HepG2 (cell line): ENCODE data around the gene GLRX2. TPM values are rescaled to one million over a fixed set of nuclear protein-coding genes. Genes with fewer than 3 reads are reported as not detected.
A peak's percentile ranks its signal among the peaks of the same experiment; 100 is the strongest.

Experiments
- ATF4 ChIP-seq, 2 experiments: fragments of 450-650 bp in 1 of 2; sonication (generic) in 1 of 2; formaldehyde crosslinking; IDR thresholded peaks; 2 replicates each; pipeline versions ENCODE4 v1.5.0 to v1.8.0; 2020 to 2022; ENCODE audit warnings: mild to moderate bottlenecking in 1 of 2, missing genetic modification reagents in 1 of 2
- HMG20B ChIP-seq: conservative IDR thresholded peaks from 2 replicates; pipeline ENCODE4 v1.6.1; 2016; ENCODE audit warnings: missing genetic modification reagents, missing compliant biosample characterization
- MAZ ChIP-seq, 2 experiments: sonication (generic) in 1 of 2; formaldehyde crosslinking in 1 of 2; IDR thresholded peaks; 2 replicates each; pipeline versions ENCODE4 v1.5.0 to v1.6.1; 2012 to 2020; ENCODE audit warnings: low read depth in 2 of 2, mild to moderate bottlenecking in 2 of 2, borderline replicate concordance in 1 of 2, improper control_type of control experiment in 1 of 2, low read length in 1 of 2, missing genetic modification reagents in 1 of 2, moderate library complexity in 1 of 2
- PHF8 ChIP-seq: sonication (generic); formaldehyde crosslinking; IDR thresholded peaks from 2 replicates; pipeline ENCODE4 v1.5.0; 2020; ENCODE audit warnings: missing genetic modification reagents
- PRPF4 ChIP-seq: fragments of 200-400 bp; formaldehyde crosslinking; IDR thresholded peaks from 2 replicates; pipeline ENCODE4 v1.6.1; 2016; ENCODE audit warnings: low read length, low read depth; ENCODE audit not compliant: poor library complexity, severe bottlenecking
- RBM22 ChIP-seq: fragments of 200-400 bp; formaldehyde crosslinking; optimal IDR thresholded peaks from 2 replicates; pipeline ENCODE3; 2017; ENCODE audit warnings: mild to moderate bottlenecking, low read length, moderate library complexity
- ZFP1 ChIP-seq: IDR thresholded peaks from 2 replicates; pipeline ENCODE4 v1.6.1; 2016
- ZNF83 ChIP-seq: sonication (generic); formaldehyde crosslinking; IDR thresholded peaks from 2 replicates; pipeline ENCODE4 v1.4.0; 2020; ENCODE audit warnings: missing genetic modification reagents, mild to moderate bottlenecking, borderline replicate concordance
- ZSCAN31 ChIP-seq: sonication (generic); formaldehyde crosslinking; IDR thresholded peaks from 2 replicates; pipeline ENCODE4 v1.5.0; 2020; ENCODE audit warnings: low read depth, mild to moderate bottlenecking, missing genetic modification reagents
- polyA plus RNA-seq, 8 experiments: library from polyadenylated mRNA; depleted of rRNA in 3 of 8; stranded (reverse) in 7 of 8; unstranded in 1 of 8; fragments of >200 nt; fragmentation: Illumina TruSeq in 4 of 8; extraction: Trizol in 4 of 8; gene quantifications; 2 replicates each; pipeline versions ENCODE4 v1.2.1 to v1.2.3, GENCODE V29; 2011 to 2016; ENCODE audit warnings: low read depth in 4 of 8, missing spikeins in 1 of 8, mixed read lengths in 1 of 8; ENCODE audit not compliant: insufficient read depth in 1 of 8
- total RNA-seq, 5 experiments: library from RNA; depleted of rRNA; stranded (reverse); fragments of >200 nt; fragmentation: Illumina TruSeq; extraction: Trizol; gene quantifications; 2 replicates each; pipeline ENCODE4 v1.2.3, GENCODE V29; 2016; ENCODE audit warnings: low read depth in 1 of 5
- TF ChIP-seq, protein P1 (sequence below): IDR thresholded peaks from 2 replicates; pipeline ENCODE4 v1.6.1; 2016; ENCODE audit warnings: mild to moderate bottlenecking
- TF ChIP-seq, protein P2 (sequence below): sonication (generic); formaldehyde crosslinking; IDR thresholded peaks from 2 replicates; pipeline ENCODE4 v1.4.0; 2020; ENCODE audit warnings: missing genetic modification reagents, borderline replicate concordance
- TF ChIP-seq, protein P3 (sequence below): IDR thresholded peaks from 2 replicates; pipeline ENCODE4 v1.6.1; 2016; ENCODE audit warnings: low read depth, control low read depth

The GLRX2 gene
- total and polyA plus RNA-seq, 2 of the 13 experiments (the other 11 are each of a cell fraction or from before 2014, with no cell fraction given), result 11.9 to 39.0 TPM

- TF ChIP-seq, protein P1, sequence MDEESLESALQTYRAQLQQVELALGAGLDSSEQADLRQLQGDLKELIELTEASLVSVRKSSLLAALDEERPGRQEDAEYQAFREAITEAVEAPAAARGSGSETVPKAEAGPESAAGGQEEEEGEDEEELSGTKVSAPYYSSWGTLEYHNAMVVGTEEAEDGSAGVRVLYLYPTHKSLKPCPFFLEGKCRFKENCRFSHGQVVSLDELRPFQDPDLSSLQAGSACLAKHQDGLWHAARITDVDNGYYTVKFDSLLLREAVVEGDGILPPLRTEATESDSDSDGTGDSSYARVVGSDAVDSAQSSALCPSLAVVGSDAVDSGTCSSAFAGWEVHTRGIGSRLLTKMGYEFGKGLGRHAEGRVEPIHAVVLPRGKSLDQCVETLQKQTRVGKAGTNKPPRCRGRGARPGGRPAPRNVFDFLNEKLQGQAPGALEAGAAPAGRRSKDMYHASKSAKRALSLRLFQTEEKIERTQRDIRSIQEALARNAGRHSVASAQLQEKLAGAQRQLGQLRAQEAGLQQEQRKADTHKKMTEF, result peak; percentile 95
- TF ChIP-seq MAZ (IDR thresholded peaks at IDR 0.05; ENCODE audit: borderline replicate concordance, low read depth, low read length) (peak; percentile 68; the same call in 1 of the 2 replicates), MAZ (CRISPR knock-in tag; IDR thresholded peaks at IDR 0.05; ENCODE audit: low read depth) (peak; percentile 76), RBM22 (no peak), ZNF83 (CRISPR knock-in tag) (no peak), HMG20B (CRISPR knock-in tag) (peak; percentile 78), ATF4 (CRISPR knock-in tag; IDR thresholded peaks at IDR 0.05) (peak in 1 of 2 experiments; percentile 93; a peak in 2 of 4 replicates), PRPF4 (no peak), ZSCAN31 (peak; percentile 61), ZFP1 (CRISPR knock-in tag) (peak; percentile 78; the same call in 1 of the 2 replicates), PHF8 (peak; percentile 92)
- TF ChIP-seq, protein P2, sequence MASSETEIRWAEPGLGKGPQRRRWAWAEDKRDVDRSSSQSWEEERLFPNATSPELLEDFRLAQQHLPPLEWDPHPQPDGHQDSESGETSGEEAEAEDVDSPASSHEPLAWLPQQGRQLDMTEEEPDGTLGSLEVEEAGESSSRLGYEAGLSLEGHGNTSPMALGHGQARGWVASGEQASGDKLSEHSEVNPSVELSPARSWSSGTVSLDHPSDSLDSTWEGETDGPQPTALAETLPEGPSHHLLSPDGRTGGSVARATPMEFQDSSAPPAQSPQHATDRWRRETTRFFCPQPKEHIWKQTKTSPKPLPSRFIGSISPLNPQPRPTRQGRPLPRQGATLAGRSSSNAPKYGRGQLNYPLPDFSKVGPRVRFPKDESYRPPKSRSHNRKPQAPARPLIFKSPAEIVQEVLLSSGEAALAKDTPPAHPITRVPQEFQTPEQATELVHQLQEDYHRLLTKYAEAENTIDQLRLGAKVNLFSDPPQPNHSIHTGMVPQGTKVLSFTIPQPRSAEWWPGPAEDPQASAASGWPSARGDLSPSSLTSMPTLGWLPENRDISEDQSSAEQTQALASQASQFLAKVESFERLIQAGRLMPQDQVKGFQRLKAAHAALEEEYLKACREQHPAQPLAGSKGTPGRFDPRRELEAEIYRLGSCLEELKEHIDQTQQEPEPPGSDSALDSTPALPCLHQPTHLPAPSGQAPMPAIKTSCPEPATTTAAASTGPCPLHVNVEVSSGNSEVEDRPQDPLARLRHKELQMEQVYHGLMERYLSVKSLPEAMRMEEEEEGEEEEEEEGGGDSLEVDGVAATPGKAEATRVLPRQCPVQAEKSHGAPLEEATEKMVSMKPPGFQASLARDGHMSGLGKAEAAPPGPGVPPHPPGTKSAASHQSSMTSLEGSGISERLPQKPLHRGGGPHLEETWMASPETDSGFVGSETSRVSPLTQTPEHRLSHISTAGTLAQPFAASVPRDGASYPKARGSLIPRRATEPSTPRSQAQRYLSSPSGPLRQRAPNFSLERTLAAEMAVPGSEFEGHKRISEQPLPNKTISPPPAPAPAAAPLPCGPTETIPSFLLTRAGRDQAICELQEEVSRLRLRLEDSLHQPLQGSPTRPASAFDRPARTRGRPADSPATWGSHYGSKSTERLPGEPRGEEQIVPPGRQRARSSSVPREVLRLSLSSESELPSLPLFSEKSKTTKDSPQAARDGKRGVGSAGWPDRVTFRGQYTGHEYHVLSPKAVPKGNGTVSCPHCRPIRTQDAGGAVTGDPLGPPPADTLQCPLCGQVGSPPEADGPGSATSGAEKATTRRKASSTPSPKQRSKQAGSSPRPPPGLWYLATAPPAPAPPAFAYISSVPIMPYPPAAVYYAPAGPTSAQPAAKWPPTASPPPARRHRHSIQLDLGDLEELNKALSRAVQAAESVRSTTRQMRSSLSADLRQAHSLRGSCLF (CRISPR knock-in tag), result no peak; the same call in 1 of the 2 replicates
- TF ChIP-seq, protein P3, sequence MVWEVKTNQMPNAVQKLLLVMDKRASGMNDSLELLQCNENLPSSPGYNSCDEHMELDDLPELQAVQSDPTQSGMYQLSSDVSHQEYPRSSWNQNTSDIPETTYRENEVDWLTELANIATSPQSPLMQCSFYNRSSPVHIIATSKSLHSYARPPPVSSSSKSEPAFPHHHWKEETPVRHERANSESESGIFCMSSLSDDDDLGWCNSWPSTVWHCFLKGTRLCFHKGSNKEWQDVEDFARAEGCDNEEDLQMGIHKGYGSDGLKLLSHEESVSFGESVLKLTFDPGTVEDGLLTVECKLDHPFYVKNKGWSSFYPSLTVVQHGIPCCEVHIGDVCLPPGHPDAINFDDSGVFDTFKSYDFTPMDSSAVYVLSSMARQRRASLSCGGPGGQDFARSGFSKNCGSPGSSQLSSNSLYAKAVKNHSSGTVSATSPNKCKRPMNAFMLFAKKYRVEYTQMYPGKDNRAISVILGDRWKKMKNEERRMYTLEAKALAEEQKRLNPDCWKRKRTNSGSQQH (CRISPR knock-in tag), result peak; percentile 87; the same call in 1 of the 2 replicates
These were observed 45.7 kb downstream of the GLRX2 start, which contains the start of the genes RO60 and UCHL5 (continued) for GRCh38 chr1:193059282-193060114.
